Germinal center (tissue), 1 donor: Measurements from ENCODE around the gene ISL2.

Experiments
- DNase-seq: peaks from one replicate; pipeline ENCODE4 v3.0.0; 2012; ENCODE audit warnings: mixed read lengths, low spot score

Gene ISL2

DNA sequence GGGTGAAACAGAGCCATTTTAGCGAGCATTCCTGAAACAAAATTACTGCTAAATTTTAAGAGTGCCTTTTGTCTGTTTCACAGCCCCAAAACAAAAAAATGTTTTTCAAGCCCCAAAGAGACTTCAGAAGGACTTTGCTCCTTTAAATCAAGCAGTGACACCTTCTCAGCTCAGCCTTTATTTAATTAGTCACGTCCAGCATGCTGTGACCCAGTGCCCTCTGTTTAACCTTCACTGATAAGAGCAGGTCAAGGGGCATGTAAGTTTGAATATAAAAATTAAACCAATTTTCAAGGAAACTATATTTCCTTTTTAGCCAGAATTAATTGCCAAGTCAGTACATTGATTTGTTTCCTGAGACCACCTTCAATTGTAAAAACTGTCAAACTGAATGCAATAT is 40.6 kb downstream of the ISL2 start:
- no peak for DNase-seq

DNA sequence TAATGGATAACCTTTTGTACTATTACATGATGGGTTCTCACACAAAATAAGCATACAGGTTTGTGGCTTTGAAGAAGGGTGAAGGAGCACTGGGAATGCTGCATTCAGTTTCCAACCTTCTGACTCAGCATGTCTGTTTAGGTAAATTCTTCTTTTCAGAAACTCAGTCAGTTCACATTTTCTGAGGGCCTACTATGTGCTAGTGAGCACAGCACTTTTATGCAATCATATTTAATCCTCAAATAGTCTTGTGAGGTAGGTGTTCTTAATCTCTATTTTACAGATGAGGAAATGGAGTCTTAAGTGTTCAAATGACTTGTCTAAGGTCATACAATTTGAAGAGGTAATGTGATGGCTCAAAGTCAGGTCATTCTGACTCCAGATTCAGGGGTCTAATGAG is 41.2 kb downstream of the ISL2 start:
- no peak for DNase-seq

DNA sequence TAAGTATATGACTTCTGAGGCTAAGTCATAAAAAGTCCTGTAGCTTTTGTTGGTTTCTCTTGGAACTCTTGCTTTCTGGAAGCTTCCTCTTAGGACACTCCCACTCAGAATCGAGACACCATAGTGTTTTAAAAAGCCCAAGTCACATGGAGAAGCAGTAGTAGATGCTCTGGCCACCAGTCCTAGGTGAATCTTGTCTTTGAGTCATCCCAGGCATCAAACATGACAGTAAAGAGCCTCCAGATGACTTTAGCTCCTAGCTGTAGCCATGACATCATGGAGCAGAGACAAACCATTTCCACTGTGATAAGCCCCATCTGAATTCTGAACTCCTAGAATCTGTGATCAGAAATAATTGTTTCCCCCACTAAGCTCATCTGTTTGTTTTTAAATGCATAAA is 42.1 kb downstream of the ISL2 start:
- DNase-seq = no peak

DNA sequence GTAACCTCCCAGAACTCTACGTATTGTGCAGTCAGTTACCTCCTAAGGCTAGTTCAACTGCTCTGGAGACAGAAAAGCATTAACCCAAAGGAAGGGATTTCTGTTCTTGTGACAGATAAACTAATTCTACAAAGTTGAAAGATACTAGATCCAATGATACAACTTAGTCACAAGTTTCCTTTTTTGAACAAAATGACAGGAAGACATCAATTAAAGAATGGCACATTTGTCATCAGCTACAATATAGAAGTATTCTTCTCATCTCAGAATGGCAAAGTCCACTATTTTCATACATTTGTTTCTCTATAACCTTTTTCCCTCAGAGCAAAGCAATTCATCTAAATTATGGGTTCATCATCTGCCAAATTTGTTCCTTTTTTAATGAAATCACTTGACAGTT is 43.7 kb downstream of the ISL2 start:
- no peak for DNase-seq

DNA sequence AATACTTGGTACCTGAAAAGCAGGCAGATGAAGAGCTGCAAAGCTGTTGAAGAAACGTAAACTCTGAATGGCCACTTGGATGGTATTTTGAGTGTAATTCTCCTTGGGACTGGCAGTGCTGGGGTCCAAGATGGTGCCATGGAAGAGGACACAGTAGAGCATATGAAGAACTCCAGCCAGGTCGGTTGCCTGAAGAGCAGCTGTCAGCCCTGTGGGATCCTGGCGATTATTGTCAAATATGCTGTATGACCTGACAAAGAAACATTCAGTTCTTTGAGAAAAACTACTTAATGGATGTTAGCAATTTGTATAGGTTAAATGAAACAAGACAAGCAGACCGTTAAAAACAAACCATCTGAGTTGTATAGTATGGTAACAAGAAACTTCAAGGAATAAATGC is 44.8 kb downstream of the ISL2 start:
- no peak for DNase-seq

DNA sequence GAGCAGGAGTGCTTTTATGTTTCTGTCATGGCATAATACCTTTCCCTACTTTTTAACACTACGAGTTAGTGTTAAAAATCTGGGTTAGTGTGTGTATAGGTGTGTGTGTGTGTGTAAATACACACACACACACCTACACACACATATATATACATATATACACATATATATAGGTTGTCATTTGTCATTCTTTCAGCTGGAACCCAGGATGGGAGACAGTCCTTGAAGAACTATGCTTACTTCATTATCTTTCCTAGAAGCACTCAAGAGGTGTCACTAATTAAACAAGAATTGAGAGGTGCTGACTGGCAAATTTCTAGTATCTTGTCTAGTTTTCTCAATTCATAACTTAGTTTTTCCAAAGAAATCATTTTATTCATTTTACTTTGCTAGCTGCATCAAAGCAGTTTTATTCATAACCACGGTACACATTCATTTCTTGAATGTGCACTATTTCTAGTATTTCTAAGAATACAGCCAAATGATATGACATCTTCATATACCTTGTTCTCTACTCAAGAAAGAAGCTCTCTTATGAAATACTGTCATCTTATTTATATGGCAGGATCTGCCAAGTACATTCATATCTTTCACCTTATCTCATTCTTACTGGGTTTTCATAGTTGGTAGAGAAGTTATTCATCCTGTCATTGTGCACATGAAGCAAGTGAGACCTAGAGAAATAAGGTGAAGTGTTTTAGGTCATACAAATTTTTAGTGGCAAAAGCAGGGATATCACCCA is 46.6 kb downstream of the ISL2 start:
- no peak for DNase-seq

DNA sequence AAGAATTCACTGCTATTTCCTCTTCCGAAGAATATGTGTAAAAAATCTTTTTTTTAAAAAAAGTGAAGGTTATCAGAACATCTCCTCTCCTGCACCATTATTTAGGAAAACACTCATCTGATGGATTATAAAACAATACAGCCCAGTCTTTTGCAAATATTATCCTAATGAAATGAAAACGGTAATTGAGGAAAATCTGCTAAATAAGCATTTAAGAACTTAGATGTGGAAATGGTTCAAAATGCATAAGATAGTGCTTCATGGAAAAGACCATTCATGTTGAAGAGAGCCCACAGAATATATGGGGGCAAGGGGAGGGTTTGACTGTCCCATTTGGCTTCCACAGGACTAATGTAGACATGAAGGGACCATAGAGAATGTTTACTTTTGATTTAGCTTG is 47.8 kb downstream of the ISL2 start:
- no peak for DNase-seq

DNA sequence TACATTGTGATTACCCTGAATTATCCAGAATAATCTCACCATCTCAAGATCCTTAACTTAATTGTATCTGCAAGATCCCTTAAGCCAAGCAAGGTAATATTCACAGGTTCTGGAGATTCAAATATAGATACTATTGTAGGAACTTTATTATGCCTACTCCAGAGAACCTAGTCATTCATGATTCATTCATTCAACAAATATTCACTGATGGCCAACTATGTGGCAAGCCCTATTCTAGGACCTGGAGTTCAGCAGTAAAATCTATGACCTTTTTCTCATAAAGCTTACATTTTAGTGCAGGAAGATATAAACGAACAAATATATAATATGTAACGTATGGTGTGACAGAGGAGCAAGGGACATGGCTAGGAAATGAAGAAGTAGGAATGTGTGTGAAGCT is 49.6 kb downstream of the ISL2 start:
- DNase-seq = no peak

DNA sequence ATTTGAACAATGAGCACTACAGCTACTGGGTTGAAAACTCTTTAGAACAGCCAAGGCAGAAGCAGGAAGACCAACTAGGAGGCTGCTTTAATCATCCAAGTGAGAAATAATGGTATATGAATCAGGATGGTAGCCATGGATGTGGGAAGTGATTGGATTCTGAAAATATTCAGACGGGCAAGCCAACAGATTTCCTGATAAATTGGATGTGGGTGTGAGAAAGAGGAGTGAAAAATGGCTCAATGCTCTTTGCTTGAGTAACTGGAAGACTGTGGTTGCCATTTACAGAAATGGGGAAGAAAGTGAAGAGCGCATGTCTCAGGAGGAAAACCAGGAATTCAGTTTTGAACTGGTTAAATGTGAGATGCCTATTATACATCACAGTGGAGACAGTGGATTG is 50.4 kb downstream of the ISL2 start:
- no peak for DNase-seq

DNA sequence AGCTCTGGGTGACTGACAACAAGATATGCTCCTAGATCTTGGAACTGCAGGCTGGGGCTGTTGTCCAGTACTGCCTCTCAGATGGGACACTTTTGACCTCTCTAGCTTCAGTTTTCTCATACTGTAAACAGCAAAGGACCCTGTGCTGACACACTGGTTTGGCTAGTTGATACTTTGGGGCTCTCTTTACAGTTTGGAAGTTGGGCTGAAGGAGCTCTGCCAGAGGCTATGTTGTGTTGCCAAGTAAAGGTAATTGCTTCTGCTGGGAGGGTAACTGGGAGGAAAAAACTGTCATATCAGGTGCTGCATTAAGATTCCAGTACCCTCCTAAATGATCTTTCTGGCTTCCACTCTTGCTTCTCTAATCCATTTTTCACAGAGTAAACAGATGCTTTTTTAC is 54.0 kb downstream of the ISL2 start:
- no peak for DNase-seq

DNA sequence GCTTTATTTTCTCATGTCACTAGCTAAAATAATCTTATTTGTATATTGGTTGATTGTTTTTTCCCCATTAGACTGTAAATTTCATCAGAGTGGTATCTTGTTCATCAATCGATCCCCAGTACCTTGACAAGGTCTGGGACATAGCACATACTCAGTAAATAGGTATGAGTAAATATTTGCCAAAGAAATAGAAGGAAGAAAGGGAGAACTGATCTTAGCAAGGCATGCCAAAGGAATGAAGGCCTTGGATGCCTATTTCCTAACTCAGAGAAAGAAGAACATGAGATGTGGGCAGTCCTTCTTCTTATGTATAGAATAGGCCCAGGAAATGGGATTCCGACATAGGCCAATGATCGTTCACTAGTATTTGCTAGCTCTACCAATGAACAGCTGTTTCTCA is 54.7 kb downstream of the ISL2 start:
- DNase-seq = no peak

DNA sequence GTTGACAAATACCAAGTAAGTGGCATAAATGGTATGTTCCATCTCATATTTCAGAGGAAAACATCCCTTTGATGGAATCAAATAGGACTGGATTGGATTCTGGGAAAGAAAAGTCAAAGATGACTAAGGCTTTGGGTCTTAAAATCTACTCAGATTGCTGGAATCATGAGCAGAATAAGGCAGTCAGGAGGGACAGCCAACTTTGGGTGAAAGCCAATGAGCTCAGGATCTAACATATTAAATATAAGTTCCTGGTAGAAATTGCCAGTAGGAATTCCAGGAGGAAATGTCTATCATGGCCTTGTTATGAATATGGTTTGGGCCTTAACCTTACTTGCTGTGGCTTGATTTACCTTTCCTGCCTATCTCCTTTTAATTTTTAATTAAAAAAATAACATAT is 55.3 kb downstream of the ISL2 start:
- no peak for DNase-seq
